RWPE1 (cell line): ENCODE results near the gene NEUROD2.

Source experiments
- CTCF ChIA-PET: fragments of 350-600 bp; sonication (Branson Sonifier 250); formaldehyde crosslinking; extraction: SDS; loops from one replicate; lab custom pipeline; 2021; lab: Yijun Ruan, JAX
- POLR2A ChIA-PET: fragments of 400-600 bp; formaldehyde crosslinking; extraction: SDS; loops from one replicate; lab custom pipeline; 2020; ENCODE audit warnings: antibody characterized with exemption; ENCODE audit not compliant: low non-redundant PET; lab: Yijun Ruan, JAX
- DNase-seq: peaks from one replicate; pipeline ENCODE4 v3.0.0; 2012; ENCODE audit warnings: low spot score
- H3K27ac ChIP-seq: fragments of 450-650 bp; 2 replicates; pipeline ENCODE4 v1.5.1; 2017
- TF ChIP-seq, protein P1 (sequence below): fragments of 450-650 bp; conservative IDR thresholded peaks from 2 replicates; pipeline ENCODE4 v1.5.1; 2017; ENCODE audit warnings: low read depth, mild to moderate bottlenecking

NEUROD2 gene

DNA sequence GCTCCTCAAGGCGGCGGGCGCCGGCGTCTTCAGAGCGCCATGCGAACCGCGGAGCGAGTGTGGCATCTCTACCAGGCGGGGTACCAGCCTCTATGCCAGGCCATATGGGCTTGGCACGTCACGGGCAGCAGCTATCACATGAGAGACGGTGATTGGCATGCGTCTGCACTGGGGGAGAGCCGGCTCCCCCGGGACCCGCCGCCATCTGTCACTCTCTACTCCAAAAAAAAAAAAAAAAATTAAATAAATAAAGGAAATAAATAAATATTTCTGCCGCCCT, at the start of gene NEUROD2:
Gene NEUROD2, minus strand, starts transcription at position 70 of the 280 bp plus-strand sequence. CDS start 1,321 bp downstream, outside the sequence.
- ChIA-PET CTCF (no interaction called here), POLR2A (no interaction called here)
- no peak for DNase-seq
- H3K27ac ChIP-seq: no peak within 1 kb of the TSS
- TF ChIP-seq, protein P1, sequence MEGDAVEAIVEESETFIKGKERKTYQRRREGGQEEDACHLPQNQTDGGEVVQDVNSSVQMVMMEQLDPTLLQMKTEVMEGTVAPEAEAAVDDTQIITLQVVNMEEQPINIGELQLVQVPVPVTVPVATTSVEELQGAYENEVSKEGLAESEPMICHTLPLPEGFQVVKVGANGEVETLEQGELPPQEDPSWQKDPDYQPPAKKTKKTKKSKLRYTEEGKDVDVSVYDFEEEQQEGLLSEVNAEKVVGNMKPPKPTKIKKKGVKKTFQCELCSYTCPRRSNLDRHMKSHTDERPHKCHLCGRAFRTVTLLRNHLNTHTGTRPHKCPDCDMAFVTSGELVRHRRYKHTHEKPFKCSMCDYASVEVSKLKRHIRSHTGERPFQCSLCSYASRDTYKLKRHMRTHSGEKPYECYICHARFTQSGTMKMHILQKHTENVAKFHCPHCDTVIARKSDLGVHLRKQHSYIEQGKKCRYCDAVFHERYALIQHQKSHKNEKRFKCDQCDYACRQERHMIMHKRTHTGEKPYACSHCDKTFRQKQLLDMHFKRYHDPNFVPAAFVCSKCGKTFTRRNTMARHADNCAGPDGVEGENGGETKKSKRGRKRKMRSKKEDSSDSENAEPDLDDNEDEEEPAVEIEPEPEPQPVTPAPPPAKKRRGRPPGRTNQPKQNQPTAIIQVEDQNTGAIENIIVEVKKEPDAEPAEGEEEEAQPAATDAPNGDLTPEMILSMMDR: no peak

DNA sequence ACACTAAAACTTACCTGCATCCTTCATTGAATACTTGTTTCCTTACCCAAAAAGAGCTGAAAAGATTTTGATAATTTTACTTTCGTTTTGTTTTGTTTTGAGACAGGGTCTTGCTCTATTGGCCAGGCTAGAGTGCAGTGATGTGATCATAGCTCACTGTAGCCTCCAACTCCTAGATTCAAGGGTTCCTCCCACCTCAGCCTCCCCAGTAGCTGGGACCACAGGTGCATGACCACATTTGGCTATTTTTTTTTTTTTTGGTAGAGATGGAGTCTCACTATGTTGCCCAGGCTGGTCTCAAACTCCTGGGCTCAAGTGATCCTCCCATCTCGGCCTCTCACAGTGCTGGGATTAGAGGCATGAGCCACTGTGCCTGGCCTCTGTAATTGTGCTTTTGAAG, 47.4 kb upstream of the NEUROD2 start:
- TF ChIP-seq, protein P1: no peak

DNA sequence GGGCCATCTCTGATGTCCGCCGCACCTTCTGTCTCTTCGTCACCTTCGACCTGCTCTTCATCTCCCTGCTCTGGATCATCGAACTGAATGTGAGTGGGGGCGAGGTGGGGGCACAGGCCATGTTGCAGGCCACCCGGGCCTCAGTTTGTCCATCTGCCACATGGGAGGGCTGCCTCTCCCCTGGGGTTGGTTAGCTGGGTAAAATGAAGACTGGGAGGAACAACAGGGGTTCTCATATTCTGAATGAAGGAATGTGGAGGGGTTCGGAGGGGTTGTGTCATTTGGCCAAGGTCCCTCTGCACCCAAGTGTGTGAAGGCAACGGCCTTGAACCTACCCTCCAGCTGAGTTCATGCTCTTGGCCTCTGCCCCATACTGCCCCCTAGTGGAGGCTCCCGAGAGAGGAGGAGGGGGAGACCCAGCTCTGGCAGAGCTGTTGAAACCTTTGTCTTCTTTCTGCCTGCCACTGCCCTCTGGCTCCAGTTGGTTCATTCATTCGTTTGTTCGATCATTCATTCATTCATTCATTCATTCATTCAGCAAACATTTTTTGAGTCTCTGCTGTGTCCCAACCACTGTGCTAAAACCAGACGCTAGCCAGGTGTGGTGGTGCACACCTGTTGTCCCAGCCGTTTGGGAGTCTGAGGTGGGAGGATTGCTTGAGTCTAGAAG, 46.1 kb upstream of the NEUROD2 start:
- no peak overlapping the region; the same call in 1 of the 2 replicates for H3K27ac ChIP-seq
- peak; percentile 49 for DNase-seq
- POLR2A ChIA-PET: no interaction called here
- CTCF ChIA-PET: interaction anchor here (0.5 to 3.8 kb wide), 15 partner anchors 8 to 204 kb away, joined by 3 to 25 read pairs (median 5); partner anchors contain the start of genes PNMT, STARD3 and TCAP
- TF ChIP-seq, protein P1: peak; percentile 80

More for the DNA sequence above, 47.4 kb upstream of the NEUROD2 start:
- H3K27ac ChIP-seq: no peak overlapping the region
- ChIA-PET CTCF (interaction anchor here (0.8 to 3.8 kb wide), 4 partner anchors 9 to 500 kb away, joined by 4 to 25 read pairs (median 8); partner anchors contain the start of genes PNMT and TCAP), POLR2A (interaction anchor here (0.6 kb wide), 1 partner anchor 115 kb away, joined by 3 read pairs; no protein-coding TSS in a partner anchor)
- DNase-seq: no peak

DNA sequence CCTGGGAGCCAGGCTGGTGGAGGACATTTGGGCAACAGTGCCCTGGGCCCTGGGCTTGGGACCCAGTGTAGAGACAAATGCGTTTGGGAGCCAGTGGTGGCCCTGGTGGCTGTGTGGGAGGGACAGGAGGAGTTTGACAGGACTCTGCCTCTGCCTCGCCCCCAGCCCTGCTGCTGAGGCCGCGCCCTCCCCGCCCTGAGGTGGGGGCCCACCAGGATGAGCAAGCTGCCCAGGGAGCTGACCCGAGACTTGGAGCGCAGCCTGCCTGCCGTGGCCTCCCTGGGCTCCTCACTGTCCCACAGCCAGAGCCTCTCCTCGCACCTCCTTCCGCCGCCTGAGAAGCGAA, 45.6 kb upstream of the NEUROD2 start:
- POLR2A ChIA-PET: no interaction called here
- CTCF ChIA-PET: interaction anchor here (0.5 to 3.8 kb wide), 15 partner anchors 8 to 205 kb away, joined by 3 to 25 read pairs (median 5); partner anchors contain the start of genes PNMT, STARD3 and TCAP
- TF ChIP-seq, protein P1: no peak
- no peak for DNase-seq
- H3K27ac ChIP-seq: peak overlapping the region; percentile 33

DNA sequence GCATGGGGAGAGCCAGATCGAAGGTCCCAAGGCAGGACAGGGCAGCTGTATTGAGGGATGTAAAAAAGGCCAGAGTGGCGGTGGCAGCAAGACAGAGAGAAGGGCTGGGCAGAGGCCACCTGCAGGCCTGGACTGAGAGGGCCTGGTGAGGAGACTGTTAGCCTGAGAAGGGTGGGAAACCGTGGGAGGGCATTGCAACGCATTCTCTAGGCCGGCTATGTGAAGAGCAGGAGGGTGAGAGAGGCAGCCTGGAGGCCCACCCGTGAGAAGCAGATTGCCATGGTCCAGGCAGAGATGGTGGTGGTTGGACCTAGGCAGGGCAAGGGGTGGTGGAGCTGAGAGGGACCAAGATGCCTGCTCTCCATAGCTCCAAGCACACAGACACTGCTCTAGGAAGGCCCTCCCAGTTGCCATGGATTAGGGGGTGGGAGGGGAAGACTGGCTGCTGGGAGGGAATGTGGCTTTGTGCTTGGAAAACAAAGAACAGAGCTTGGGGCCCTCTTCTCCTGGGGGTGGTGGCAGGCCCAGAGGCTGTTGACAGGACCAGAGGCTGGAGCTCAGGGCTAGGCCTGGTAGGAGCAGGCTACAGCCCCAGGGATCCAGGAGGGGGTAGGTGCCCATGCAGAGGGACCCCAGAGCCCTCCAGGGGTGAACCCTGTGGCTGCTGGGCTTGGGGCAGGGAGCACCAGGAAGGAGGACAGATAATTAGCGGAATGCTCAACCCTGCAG, 45.0 kb upstream of the NEUROD2 start:
- TF ChIP-seq, protein P1: no peak
- no peak for DNase-seq
- H3K27ac ChIP-seq: peak overlapping the region; percentile 33
- ChIA-PET POLR2A (no interaction called here), CTCF (interaction anchor here (0.6 to 3.8 kb wide), 7 partner anchors 9 to 31 kb away, joined by 3 to 25 read pairs (median 6); partner anchors contain the start of genes PNMT, STARD3 and TCAP)

DNA sequence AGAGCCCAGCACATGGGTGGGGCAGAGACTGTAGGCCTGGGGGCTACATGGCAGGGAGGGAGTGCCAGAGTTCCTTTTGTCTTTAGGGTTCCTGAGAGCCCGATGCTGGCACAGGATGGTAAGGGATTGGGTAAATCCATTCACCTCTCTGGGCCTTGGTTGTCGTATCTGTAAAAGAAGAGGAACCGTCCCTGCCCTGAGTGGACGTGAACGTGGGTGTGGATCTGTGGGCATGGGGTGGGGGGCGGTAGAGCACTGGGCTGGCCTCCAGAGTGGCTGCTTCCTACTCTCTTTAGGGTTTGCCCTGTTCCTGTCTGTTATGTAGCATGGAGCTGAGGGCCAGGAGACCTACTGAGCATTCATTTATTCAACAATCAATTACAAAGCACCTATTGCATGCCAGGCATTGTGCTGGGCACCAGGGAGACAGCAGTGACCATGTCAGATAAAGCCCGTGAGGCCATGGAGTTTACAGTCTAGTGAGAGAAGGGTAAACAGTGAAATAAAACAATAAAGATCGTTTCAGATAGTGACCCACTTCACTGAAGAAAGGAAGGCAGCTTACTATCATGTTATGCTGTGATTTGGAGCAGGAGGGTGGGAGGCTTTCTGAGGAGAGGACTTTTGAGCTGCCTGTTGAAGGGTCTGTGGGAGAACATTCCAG, 44.3 kb upstream of the NEUROD2 start:
- ChIA-PET CTCF (interaction anchor here (0.5 to 3.8 kb wide), 3 partner anchors 8 to 29 kb away, joined by 3 to 25 read pairs (median 6); partner anchors contain the start of genes PNMT and TCAP), POLR2A (no interaction called here)
- TF ChIP-seq, protein P1: no peak
- no peak for DNase-seq
- H3K27ac ChIP-seq: peak overlapping the region; percentile 33
